Retina (tissue), 1 donor: ENCODE data around the gene TRAF3.

Experiments used
- DNase-seq: peaks from one replicate; pipeline ENCODE4 v3.0.0-alpha.2; 2016

TRAF3 gene

DNA sequence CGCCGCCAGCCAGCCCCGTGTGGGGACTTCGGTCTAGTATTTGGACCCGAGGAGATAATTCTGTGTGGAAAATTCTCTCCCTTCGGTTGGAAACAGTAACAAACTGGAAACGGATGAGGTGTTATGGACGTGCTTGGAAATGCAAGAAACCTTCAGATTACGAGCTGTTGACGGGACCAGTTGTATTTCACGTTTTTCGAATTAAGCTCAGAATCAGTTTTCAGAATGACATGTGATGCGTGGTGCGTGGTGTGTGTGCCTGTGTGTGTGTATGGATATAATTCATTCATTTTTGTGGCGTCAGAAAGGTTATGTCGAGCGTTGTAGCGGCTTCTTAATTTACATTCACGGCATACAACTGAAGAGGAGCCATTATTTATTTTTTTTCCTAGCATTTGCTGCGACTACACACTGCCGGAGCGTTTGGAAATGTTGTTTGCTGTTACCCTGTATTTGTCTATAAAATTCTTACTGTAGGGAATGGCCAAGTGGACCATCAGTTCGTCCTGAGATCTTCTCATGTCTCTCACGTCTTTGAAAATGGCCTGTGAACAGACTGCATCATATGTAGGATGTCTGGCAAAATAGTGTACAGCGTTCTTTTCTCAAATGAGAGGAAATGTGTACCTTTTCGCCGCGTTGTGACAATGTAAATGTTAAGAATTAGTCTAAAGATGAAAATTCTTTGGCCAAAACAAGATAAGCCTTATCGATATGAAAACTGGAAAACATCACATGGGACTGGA is 1.3 kb downstream of the TRAF3 start:
- peak; percentile 57 for DNase-seq

DNA sequence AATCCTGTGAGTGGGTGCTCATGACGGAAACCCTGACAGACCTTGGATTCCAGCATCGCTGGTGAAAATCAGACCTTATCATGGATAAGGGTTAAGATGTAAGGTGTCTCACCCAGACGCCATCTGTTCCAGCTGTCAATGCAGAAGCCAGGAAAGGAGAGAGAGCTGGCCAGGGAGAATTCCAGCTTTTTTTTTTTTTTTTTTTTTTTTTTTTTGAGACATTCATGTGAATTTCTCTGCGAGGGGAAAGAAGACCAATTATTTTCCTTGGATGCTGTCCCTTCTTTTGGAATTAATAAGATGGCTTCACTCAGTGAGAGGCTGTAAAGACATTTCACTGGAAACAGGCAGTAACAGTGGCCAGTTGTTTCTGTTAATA is 1.8 kb downstream of the TRAF3 start:
- peak; percentile 19 for DNase-seq

DNA sequence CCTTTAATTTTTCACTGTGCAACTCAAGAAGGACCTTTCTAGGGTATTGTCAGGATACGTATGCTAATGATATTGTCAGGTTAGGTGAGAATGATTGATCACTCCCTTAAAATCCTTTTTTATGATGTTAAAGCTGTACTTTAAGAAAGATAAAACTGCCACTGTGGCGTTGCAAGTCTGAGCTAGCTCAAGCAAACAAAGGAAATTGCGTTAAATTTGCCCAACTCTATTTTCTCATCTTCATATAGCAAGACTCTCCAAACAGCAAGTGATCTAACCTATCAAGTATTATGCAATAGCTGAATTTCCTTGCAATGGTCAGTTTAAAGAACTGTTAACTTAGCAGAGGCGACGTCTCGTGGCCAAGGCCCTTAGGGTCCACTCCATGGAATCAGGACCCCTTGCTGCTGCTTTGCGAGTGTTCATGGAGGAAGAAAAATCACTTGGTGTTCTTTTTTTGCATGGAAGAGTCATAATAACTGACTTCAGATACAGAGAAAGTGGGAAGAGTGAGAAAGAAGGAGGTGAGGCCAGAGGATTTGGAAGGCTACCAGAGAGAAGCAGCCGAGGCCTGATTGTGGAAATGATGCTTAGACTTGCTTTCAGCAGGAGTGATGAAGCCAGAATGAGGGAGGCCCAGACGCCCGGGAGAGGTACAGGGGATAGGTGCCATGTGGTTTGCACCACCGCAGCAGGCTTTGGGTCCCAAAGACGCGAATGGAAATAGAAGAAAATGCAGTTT is 2.5 kb downstream of the TRAF3 start:
- no peak for DNase-seq

DNA sequence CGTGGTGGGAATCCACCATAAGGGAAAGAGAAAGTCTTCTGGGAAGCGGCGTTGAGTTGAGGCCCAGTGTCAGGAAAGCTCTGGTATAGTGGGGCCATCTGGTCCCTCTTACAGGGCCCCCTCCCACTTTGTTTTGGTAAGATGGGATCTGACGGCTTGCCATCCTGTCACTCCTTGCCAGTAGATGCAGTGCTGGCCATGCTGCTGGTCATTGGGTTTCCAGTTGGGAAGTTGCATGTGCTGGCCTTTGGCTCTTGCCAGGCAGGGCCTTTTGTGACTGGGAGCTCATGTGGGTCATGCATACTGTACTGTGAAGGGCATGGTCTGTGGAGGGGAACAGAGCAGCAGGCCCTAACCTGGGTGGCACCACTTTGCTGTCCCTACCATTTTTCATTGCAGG is 3.8 kb downstream of the TRAF3 start:
- no peak for DNase-seq

DNA sequence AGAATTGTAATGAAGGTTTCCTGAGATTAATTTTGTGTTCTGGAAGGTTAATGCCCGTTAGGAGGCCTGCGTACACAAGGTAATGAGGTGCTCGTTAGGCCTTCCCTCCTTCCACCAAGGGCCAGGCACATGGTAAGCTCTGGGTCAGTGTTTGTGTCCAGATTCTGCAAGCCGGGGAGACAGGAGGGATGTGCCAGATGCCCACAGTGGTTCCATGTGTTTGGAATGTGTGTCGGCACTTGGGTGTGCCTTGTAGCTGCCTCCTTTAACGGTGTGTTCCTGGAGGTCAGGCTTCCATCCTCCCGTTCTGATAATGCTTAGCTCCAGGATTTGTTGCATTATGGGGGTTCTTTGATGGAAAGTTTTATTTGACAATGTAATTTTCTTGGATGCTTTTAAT is 5.7 kb downstream of the TRAF3 start:
- DNase-seq, result no peak

DNA sequence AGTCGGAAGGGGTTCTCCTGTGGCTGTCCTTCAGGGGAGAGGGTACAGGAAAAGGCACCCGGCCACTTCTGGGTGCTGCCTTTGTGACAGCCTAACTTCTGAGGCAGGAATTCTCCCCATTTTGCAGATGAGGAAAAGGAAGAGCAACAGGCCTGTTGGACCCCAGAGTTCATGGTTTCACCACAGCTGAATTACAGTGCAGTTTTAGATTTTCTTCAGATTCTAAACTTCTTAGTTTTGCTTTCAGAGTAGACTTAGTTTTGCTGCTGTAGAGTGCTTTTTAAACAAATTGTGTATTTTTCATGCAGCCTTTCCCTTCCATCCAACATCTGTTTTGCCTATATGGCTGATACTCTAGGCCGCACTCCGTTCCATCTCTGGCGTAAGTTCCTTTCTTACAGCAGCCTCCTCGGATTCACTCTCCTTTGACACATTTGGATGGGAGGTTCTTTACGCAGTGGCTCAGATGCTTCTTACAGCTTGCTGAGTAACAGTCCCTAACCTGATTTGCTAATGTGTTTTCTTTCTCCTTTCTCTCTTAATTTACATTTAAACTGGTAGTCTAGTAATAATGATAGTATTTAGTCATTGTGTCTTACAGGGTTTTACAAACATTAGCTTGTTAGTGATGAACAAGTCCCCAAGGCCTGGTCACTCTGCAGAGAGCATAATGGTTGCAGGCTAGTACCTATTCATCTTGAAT is 7.8 kb downstream of the TRAF3 start:
- DNase-seq, result no peak

DNA sequence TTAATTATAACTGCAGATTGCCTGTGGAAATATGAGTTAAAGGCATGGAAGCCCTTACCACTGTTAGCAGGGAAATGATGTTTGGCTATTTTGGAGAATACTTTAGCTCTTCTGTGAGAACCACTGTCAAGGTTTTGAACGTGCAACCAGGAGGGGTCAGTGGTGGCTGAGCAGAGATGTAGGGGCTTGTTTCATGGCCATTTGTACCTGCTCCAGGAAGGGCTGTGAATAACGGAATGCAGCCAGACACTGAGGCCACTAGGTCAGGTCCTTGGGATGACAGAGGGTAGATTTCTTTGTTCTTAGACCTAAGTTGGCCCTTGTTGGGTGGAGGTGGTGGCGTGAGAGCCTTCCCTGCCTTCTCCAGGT is 8.3 kb downstream of the TRAF3 start:
- DNase-seq, result no peak

DNA sequence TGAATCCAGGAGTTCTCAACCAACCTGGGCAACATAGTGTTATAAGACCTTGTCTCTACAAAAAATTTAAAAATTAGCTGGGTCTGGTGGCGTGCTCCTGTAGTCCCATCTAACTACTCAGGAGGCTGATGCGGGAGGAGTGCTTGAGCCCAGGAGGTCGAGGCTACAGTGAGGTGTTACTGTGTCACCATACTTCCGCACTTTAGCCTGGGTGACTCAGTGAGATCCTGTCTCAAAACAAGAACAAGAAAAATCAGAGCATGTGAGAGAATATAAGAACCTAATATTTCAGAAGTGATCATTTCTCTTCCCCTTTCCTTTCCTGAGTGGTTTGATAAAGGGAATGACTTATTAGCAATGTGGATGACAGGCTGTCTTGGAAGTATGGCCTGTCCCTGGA is 9.5 kb downstream of the TRAF3 start:
- no peak for DNase-seq

DNA sequence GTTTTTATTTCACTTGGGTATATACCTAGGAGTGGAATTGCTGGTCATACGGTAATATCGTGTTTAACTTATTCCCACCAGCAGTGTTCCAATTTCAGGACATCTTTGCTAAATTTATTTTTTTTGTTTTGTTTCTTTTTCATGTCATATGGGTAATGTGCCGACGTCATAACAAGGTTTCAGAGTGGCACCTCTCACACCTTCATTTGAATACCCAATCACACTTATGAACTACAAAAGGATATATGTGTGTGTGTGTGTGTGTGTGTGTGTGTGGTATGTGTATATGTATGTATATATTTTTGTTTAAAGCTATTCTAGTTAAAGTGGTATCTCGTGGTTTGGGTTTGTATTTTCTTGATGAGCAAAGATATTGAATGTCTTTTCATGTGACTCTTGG is 12.1 kb downstream of the TRAF3 start:
- no peak for DNase-seq

DNA sequence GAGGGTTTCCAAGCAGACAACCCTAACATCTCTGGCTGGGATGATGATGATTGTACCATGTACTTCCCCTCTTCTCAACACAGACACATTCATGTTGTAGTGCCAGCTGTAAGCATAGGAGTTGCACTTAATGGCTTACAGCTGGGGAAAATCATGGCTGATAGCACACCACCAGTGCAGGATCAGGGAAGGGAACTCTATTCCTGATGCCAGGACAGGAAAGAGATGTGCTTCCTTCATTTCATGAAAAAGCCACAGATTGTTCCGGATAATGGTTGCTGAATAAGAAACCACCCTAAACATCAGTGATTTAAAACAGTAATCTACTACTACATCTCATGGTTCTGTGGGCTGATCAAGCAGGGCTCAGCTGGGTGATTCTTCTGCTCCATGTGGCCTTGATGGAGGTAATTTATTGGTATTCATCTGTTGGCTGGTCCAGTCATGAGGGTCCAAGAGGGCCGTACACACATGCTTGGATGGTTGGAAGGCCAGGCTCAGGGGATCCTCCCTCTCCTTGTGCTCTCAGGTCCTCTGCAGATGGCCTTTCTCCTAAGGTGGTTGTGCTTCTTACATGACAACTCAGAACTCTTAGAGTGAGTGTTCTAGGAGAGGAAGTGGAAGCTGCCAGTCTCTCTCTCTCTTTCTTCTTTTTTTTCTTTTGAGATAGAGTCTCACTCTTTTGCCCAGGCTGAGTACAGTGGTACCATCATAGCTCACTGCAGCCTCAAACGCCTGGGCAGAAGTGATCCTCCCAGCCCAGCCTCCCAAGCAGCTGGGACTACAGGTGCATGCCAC is 16.5 kb downstream of the TRAF3 start:
- DNase-seq, result no peak

DNA sequence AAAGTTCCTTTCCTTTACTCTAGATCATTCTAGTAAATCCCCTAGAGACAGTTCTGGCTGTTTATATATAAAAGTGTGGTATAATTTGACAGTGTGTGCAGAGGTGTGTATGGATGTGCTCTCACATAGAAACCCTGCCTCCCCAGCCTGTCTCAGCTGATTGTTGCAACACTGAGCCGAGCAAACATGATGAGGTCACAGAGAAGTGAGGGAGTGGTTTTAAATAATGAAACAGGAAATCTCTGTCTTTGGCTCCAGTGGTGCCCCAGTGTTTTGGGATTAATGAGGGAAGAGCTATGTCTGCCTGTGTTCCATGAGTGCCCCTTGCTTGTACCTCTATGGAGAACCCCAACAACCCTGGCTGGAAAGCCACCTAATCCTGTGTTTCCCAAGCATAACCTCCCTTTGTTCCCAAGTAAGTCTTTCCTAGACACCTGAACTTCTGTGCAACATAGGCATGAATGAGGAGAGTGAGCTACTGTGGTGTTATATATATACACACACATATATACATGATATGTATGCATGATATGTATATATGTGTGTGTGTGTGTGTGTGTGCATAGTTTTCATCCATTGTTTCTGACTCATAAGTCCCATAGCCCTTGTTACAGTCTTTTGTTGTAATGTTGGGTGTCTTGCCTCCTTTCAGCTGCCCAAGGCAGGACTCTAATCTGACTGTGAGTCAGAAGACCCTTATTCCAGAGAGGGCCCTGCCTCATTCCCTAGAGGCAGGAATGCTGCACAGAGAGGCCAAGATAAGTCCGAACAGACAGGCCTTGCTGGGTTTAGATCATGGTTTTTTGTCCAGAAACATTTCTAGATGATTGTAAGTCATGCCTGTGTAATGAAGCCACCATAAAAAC is 18.0 kb downstream of the TRAF3 start:
- DNase-seq, result peak; percentile 19

DNA sequence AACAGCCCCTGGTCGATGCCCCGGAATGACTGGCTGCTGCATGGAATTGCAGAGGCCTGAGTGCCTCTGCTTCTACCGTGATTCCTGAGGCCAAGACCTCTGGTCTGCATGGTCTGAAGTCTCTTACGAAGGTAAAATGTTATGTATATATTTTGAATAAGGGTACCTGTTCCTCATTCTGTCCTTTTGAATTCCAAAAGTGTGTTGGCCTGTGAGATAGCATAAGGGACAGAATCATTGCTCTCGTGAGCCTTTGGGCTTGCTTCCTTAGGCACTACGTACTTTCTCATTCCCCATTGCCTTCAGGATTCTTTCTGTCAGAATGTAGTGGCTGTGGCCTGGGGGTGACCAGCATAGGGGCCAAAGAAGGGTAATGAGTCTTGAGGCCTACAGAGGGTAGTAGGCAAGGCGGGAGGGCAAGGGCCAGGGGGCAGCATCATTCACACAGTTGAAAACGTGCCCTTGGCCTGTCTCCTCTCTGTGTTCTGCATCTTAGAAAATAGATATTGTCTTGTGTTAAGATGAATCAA is 19.5 kb downstream of the TRAF3 start:
- no peak for DNase-seq

DNA sequence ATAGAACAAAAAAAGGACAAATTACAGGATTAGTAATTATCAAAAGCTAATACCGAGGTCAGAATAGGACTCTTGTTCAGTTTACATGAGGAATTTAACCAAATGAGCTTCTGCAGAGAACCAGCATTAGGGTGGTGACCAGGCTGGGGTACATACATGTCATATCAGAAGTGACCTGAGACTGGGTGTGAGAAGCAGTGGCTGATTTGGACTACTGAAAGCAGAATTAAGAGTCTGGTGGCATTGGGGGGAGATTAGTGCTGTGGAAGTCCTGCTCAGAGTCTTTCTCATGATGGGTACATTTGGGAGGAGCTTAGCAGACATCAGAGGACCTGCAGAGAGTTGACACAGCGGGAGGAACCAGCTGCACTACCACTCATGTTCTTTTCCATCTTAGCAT is 21.7 kb downstream of the TRAF3 start:
- no peak for DNase-seq

DNA sequence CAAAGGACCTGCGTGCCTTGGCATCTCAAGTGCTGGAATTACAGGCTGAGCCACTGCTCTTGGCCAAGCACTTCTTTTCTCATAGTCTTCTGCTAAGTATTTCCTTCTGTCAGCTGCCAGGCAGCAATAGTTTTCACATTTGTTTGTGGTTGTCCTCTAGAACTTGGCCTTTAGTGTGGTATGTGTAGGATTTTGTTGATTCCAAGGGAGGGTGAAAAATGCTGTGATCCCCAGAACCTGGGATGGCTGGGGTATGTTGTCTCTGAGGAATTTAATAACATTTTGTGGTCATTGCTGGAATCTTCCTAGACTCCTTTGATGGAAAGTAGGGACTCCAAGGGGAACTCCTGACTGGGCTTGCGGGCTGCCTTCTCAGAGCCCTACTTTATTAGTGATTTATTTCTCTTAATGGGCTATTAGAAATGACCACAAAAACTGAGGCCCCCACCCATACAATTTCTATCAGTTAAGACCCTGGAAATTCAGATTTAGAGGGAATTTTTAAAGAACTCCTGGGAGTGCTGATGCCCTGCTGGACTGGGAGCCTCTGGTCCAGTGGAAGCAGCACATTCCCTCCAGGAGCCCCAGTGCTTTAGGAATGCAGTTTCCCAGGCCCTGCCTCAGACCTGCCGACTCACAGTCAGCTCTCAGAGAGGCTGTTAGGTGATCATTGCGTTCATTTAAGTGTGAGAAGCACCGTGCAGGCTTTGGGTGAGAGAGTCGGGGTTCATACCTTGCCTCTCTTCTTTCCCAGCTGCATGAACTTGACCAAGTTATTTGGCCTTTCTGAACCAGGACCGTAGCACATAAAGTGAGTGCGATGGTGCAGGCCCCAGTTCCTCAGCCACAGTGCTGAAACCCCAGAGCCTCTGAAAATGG is 22.7 kb downstream of the TRAF3 start:
- DNase-seq, result no peak

DNA sequence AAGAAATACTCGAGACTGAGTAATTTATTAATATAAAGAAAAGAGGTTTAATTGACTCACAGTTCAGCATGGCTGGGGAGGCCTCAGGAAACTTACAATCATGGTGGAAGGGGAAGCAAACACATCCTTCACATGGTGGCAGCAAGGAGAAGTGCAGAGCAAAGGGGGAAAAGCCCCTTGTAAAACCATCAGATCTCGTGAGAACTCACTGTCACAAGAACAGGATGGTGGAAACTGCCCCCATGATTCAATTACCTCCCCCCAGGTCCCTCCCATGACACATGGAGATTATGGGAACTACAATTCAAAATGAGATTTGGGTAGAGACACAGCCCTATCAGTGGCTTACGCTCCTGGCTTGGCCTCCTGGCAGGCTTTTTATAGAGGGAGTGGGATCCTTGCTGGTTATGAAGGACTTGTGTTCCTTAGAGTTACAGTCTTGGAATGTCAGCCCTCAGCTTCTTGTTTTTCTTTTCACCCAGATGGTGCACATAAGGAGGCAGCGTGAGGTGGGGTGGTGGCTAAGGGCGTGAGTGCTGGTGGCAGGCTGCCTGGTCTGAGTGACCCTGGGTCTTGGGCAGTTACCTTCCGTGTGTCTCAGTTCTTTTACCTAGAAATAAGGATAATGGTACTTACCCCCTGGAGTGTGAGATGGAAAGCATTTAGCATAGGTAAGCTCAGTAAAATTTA is 25.7 kb downstream of the TRAF3 start:
- no peak for DNase-seq

DNA sequence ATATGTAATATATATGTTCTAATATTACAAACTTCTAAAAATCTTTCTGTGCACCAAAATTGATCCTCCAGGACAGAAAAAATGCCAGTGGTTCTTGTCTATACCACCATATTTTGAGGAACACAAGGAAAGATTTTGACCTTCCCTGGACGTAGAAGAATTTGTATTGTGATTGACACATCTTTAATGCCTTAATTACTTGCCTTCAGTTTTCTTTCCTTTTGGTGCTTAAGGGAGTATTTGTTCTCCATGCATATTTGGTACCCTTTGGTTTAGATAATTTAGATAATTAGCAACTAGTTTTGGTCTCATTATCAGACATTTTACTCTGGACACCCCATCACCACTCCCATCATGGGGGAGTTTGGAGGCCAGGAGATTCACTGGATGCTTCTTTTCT is 27.6 kb downstream of the TRAF3 start:
- DNase-seq, result no peak

DNA sequence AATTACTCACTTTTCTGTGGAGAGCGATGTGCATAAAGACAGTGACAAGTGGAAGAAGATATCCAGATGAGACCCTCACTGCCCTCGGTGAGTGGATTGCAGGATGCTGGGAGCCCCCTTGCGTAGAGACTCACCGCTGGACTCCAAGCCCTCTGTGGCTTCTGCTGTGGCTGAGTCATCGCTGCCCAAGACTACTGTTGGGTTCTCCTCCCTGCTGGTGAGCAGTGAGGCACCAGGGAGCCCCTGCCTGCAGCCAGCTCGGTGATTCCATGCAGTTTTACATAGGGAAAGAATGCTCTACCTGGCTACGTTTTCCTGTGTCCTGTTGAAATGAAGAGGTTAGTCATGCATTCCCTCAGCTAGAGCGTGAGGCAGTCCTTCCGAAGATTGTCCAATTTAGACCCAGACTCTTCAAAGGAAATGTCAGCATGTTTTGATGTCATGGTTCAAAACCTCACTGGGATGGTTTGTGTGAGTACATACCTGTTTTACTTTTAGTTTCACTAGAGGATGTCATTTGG is 28.2 kb downstream of the TRAF3 start:
- no peak for DNase-seq

DNA sequence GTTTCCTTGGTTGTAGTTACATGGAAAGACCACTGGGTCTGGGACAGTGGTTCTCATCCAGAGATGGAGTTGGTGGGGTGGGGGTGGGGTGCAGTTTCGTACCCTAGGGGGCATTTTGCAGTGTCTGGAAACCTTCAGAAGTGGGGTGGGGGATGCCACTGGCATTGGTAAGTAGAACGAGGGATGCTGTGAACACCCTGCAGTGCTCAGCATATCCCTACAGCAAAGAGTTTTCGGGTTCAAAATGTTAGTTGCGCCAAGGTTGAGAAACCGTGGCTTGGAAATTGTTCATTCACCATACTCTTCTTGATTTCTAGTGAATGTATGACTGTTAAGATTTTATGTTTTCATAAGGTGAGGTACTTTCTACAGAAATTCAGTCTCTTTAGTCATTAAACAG is 28.7 kb downstream of the TRAF3 start:
- DNase-seq, result no peak

DNA sequence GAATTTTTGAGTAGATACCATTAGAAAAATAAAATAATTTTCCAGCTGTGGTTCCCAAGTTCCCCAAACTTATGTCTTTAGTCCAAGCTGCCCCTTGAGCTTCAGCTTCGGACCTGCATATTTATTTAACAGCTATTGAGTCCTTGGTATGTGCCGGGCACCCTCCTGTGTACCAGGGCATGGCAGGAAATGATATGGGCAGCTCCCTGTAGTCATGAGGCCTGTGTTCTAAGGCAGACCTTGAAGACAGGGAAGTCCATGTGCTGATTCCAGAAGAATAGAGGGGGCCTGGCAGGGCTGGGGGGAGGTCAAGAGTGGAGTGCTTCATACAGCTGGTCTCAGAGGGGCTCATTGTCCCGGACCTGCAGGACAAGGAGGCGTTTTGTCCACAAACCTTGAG is 29.2 kb downstream of the TRAF3 start:
- no peak for DNase-seq

DNA sequence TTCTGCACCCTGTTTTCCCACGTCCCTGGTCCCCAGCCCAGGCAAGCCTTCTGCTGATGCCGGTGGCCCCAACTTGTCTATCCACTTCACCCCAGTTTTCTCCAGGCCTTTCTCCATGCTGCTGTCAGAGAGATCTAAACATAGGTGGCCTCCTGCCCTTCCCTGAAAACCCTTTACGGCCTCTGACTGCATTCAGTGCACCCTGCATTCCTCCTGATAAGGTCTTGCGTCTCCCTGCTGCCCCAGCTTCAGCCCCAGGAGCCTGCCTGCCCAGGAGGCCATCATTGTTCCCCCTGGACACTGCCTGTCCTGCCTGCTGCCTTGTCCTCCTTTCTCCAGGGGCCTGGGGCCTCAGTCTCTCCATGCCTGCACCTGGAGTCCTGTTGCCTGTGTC is 29.8 kb downstream of the TRAF3 start:
- no peak for DNase-seq
